ENCODE results near the gene MPZL2. TPM values are rescaled to one million over a fixed set of nuclear protein-coding genes. Genes with fewer than 3 reads are reported as not detected.
A peak's percentile ranks its signal among the peaks of the same experiment; 100 is the strongest.

The MPZL2 gene
- total RNA-seq, 1 donor from 2014 or later = 22.4 TPM

DNA sequence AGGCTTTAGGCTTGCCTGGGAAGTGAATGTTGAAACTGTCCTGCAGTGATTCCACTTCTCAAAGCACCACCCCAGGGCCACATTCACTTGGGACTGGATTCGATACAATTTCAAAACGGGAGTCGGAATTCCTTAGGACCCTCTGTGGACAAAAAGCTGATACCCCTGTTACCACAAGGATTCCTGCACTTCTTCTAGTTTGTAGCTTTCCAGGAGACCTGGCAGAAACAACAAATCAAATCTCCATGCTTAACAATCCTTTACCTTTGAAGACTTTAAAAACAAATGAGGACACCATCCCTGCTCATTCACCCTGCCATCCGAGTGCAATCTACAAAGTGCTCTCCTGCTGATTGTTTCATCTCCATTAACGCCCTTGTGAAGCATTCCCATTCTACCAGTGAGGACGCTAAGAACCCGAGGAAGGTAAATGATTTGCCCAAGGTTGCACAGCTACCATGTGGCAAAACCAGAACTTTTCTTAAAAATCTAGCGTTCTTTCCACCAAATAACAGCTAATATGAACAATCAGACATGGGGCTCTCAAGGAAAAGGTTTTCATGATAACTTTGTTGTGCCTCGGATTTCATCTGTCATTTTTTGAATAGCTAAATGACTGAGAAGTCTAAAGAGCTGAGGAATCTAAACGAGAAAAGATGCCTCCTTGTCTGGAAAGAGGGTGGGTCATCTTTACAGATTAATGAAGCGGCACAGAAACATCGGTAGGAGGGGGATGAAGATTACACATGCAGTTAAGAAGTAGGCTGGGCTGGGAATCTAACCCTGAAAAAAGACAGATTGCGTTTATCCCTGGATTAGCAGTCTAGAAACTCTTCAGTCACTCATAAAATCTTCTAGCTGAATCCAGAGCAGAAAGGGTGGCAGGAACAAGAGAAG is 720 bp upstream of the MPZL2 start:
- Mint-ChIP-seq H3K27ac (peak overlapping the region; percentile 98), H3K4me1 (ENCODE audit: low read depth) (peaks cover 25% of the 10 kb centered on the region), H3K36me3 (ENCODE audit: insufficient read depth) (peaks cover 6% of the 10 kb centered on the region), H3K27me3 (peaks cover 11% of the 10 kb centered on the region), H3K4me3 (ENCODE audit: low read depth) (peak overlapping the region; percentile 87), H3K9me3 (ENCODE audit: low read depth) (no peaks in the 10 kb centered on the region)
- DNase-seq (ENCODE audit: low spot score, unreplicated experiment) = no peak
- TF ChIP-seq, protein P1, sequence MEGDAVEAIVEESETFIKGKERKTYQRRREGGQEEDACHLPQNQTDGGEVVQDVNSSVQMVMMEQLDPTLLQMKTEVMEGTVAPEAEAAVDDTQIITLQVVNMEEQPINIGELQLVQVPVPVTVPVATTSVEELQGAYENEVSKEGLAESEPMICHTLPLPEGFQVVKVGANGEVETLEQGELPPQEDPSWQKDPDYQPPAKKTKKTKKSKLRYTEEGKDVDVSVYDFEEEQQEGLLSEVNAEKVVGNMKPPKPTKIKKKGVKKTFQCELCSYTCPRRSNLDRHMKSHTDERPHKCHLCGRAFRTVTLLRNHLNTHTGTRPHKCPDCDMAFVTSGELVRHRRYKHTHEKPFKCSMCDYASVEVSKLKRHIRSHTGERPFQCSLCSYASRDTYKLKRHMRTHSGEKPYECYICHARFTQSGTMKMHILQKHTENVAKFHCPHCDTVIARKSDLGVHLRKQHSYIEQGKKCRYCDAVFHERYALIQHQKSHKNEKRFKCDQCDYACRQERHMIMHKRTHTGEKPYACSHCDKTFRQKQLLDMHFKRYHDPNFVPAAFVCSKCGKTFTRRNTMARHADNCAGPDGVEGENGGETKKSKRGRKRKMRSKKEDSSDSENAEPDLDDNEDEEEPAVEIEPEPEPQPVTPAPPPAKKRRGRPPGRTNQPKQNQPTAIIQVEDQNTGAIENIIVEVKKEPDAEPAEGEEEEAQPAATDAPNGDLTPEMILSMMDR (IDR thresholded peaks at IDR 0.05; ENCODE audit: unreplicated experiment) = no peak

DNA sequence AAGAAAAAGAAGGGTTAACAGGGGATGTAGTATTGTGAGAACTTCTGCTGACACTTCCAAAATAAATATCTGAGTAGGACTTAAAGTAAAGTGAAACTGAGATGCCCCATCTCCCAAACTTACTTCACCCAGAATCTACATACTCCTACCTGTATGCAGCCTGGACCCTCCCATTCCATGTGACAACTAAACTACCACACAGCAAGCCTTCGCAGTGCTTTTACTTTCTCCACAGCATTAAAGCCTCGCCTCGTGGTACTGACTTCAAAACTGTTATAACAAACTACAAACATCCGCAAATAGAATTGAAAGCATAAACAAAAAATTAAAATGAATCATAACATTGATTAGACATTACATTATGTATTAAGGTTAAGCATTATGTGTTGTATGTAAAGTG is 985 bp downstream of the MPZL2 start:
- Mint-ChIP-seq H3K36me3 (ENCODE audit: insufficient read depth) (peaks cover 19% of the 10 kb centered on the region), H3K27ac (peak overlapping the region; percentile 98), H3K4me1 (ENCODE audit: low read depth) (peaks cover 25% of the 10 kb centered on the region), H3K4me3 (ENCODE audit: low read depth) (peak overlapping the region; percentile 87), H3K9me3 (ENCODE audit: low read depth) (peaks cover 3% of the 10 kb centered on the region), H3K27me3 (peaks cover 9% of the 10 kb centered on the region)
- no peak for DNase-seq (ENCODE audit: low spot score, unreplicated experiment)
- TF ChIP-seq, protein P1 (IDR thresholded peaks at IDR 0.05; ENCODE audit: unreplicated experiment) = no peak

DNA sequence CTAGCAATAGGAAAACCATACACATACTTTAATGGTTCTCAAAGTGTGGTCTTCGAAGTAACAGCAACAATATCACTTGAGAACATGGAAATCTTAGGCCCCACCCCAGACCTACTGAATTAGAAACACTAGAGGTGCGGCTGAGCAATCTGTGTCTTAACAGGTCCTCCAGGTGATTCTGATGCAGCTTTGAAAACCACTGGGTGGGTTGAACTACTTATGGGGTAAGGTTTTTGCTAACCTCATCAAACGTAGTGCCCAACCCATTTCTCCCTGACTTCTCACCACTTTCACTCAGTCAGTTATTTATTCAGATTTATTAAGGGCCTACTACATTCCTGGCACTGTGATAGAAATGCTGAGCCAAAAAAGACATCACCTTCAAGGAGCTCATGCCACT is 3.7 kb downstream of the MPZL2 start:
- Mint-ChIP-seq H3K4me3 (ENCODE audit: low read depth) (no peak overlapping the region), H3K9me3 (ENCODE audit: low read depth) (peaks cover 3% of the 10 kb centered on the region), H3K27ac (no peak overlapping the region), H3K4me1 (ENCODE audit: low read depth) (peaks cover 21% of the 10 kb centered on the region), H3K27me3 (peaks cover 4% of the 10 kb centered on the region), H3K36me3 (ENCODE audit: insufficient read depth) (peaks cover 23% of the 10 kb centered on the region)
- no peak for DNase-seq (ENCODE audit: low spot score, unreplicated experiment)
- TF ChIP-seq, protein P1 (IDR thresholded peaks at IDR 0.05; ENCODE audit: unreplicated experiment) = no peak

DNA sequence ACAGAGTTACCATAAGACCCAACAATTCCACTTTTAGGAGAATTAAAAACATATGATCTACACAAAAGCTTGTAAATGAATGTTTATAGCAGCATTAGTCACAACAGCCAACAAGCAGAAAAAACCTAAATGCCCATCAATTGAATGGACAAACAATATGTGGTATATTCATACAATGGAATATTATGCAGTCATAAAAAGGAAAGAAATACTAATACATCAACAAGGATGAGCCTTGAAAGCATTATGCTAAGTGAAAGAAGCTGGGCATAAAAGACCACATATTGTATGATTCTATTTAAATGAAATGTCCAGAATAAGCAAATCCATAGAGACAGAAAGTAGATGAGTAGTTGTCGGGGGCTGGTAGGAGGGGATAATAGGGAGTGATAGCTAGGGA is 5.0 kb downstream of the MPZL2 start:
- no peak for DNase-seq (ENCODE audit: low spot score, unreplicated experiment)
- Mint-ChIP-seq H3K27ac (no peak overlapping the region), H3K36me3 (ENCODE audit: insufficient read depth) (peaks cover 27% of the 10 kb centered on the region), H3K4me1 (ENCODE audit: low read depth) (peaks cover 9% of the 10 kb centered on the region), H3K4me3 (ENCODE audit: low read depth) (no peak overlapping the region), H3K27me3 (no peaks in the 10 kb centered on the region), H3K9me3 (ENCODE audit: low read depth) (peaks cover 3% of the 10 kb centered on the region)
- TF ChIP-seq, protein P1 (IDR thresholded peaks at IDR 0.05; ENCODE audit: unreplicated experiment) = no peak

DNA sequence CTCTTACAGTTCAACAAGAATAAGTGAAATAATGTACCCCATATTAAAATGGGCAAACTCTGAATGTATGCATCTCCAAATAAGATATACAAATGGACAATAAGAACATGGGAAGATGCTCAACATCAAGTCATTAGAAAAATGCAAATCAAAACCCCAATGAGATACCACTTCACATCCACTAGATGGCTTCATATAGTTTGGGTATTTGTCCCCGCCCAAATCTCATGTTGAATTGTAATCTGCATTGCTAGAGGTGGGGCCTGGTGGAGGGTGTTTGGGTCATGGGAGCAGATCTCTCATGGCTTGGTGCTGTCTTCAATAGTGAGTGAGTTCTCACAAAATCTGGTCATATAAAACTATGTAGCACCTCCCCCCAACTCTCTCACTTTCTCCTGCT is 5.7 kb downstream of the MPZL2 start:
- Mint-ChIP-seq H3K9me3 (ENCODE audit: low read depth) (peaks cover 3% of the 10 kb centered on the region), H3K27ac (no peak overlapping the region), H3K4me3 (ENCODE audit: low read depth) (no peak overlapping the region), H3K36me3 (ENCODE audit: insufficient read depth) (peaks cover 27% of the 10 kb centered on the region), H3K4me1 (ENCODE audit: low read depth) (peaks cover 6% of the 10 kb centered on the region), H3K27me3 (no peaks in the 10 kb centered on the region)
- TF ChIP-seq, protein P1 (IDR thresholded peaks at IDR 0.05; ENCODE audit: unreplicated experiment) = peak; percentile 30
- no peak for DNase-seq (ENCODE audit: low spot score, unreplicated experiment)
